ENCODE measurements around the gene TEX55. TPM values are rescaled to one million over a fixed set of nuclear protein-coding genes. Genes with fewer than 3 reads are reported as not detected.

TEX55 gene
- total and polyA plus RNA-seq, 2 experiments from 2014 or later = 0.17 TPM; not detected in 1

DNA sequence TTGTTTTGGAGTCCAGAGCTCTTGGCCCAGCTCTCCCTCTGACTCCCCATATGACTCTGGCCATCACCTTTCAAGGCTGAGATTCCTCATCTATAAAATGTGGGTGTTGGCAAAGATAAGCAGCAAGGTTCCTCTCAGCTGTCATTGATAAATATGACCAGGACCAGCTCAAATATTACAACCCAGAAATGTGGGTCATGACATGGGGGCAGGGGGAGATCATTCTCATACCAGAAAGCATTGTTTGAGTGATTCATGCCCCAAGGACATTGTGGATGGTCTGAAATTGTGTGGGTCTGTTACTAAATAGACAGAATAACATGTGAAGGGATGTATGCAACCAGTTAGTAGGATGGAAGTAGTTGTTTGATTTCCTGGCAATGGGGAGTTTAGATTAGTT, 41.3 kb downstream of the TEX55 start:
- peaks cover 3% of the 10 kb centered on the region; the same call in 1 of the 3 replicates for H3K4me1 Mint-ChIP-seq
- Histone ChIP-seq H3K4me2 (no peak overlapping the region), H3K27me3 (ENCODE audit: insufficient read depth) (no peaks in the 10 kb centered on the region), H3K27ac (ENCODE audit: low read depth) (no peak overlapping the region), H3K4me1 (ENCODE audit: insufficient read depth) (no peaks in the 10 kb centered on the region), H3K9me2 (ENCODE audit: insufficient read depth) (peaks cover 6% of the 10 kb centered on the region), H3F3A (replicated peaks; ENCODE audit: low read depth) (no peaks in the 10 kb centered on the region), H3K36me3 (ENCODE audit: insufficient read depth) (no peaks in the 10 kb centered on the region), H3K79me2 (replicated peaks; ENCODE audit: insufficient read depth) (no peaks in the 10 kb centered on the region), H4K20me1 (replicated peaks; ENCODE audit: insufficient read depth) (no peaks in the 10 kb centered on the region), H3K4me3 (no peak overlapping the region), H2AFZ (no peak overlapping the region)
- ATAC-seq (no peak), DNase-seq (ENCODE audit: low spot score) (no peak)
- H3K4me3 Mint-ChIP-seq = no peak overlapping the region
- no peak overlapping the region for H3K27ac Mint-ChIP-seq
- TF ChIP-seq EZH2 (IDR thresholded peaks at IDR 0.05; ENCODE audit: low read depth, unreplicated experiment) = no peak
- no peaks in the 10 kb centered on the region for H3K36me3 Mint-ChIP-seq (ENCODE audit: low read depth)
- no peaks in the 10 kb centered on the region for H3K9me3 Mint-ChIP-seq
- H3K27me3 Mint-ChIP-seq (ENCODE audit: insufficient read depth, low read depth, poor library complexity) = no peaks in the 10 kb centered on the region

DNA sequence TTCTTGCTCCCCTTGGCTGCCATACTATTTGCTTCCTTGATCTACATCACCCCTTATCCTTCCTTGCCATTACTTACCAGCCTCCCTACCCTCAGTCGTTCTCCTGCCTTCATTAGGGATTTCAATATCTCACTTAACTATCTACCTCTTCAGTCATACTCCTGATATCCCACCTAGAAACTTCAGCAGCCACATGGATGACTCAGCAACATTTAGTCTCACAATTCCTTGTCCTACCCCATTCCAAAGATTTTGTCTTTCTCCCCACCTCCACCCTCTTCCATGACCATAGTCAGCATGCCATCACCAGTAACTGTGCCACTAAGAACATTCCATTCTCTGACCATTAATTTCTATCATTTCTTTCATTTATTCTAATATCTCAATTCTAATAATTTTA, 45.8 kb downstream of the TEX55 start:
- no peaks in the 10 kb centered on the region for H3K36me3 ChIP-seq (ENCODE audit: insufficient read depth)
- no peaks in the 10 kb centered on the region for H3K4me1 ChIP-seq (ENCODE audit: insufficient read depth)
- Mint-ChIP-seq H3K4me1 (peaks cover 7% of the 10 kb centered on the region; the same call in 2 of the 3 replicates), H3K27ac (no peak overlapping the region), H3K4me3 (no peak overlapping the region), H3K27me3 (ENCODE audit: insufficient read depth, low read depth, poor library complexity) (no peaks in the 10 kb centered on the region), H3K9me3 (no peaks in the 10 kb centered on the region), H3K36me3 (ENCODE audit: low read depth) (no peaks in the 10 kb centered on the region)
- peaks cover 6% of the 10 kb centered on the region for H3K9me2 ChIP-seq (ENCODE audit: insufficient read depth)
- no peak overlapping the region for H2AFZ ChIP-seq
- no peak overlapping the region for H3K27ac ChIP-seq (ENCODE audit: low read depth)
- ATAC-seq (no peak), DNase-seq (ENCODE audit: low spot score) (no peak)
- H3F3A ChIP-seq (replicated peaks; ENCODE audit: low read depth) = no peaks in the 10 kb centered on the region
- H4K20me1 ChIP-seq (replicated peaks; ENCODE audit: insufficient read depth) = no peaks in the 10 kb centered on the region
- H3K79me2 ChIP-seq (replicated peaks; ENCODE audit: insufficient read depth) = no peaks in the 10 kb centered on the region
- no peak overlapping the region for H3K4me3 ChIP-seq
- no peak overlapping the region for H3K4me2 ChIP-seq
- no peak for TF ChIP-seq JUNB (IDR thresholded peaks at IDR 0.05; ENCODE audit: unreplicated experiment)
- TF ChIP-seq ZNF331 (CRISPR knock-in tag; IDR thresholded peaks at IDR 0.05; ENCODE audit: low read depth) = no peak
- TF ChIP-seq STAT1 (IDR thresholded peaks at IDR 0.05; ENCODE audit: unreplicated experiment) = no peak
- TF ChIP-seq, protein P1, sequence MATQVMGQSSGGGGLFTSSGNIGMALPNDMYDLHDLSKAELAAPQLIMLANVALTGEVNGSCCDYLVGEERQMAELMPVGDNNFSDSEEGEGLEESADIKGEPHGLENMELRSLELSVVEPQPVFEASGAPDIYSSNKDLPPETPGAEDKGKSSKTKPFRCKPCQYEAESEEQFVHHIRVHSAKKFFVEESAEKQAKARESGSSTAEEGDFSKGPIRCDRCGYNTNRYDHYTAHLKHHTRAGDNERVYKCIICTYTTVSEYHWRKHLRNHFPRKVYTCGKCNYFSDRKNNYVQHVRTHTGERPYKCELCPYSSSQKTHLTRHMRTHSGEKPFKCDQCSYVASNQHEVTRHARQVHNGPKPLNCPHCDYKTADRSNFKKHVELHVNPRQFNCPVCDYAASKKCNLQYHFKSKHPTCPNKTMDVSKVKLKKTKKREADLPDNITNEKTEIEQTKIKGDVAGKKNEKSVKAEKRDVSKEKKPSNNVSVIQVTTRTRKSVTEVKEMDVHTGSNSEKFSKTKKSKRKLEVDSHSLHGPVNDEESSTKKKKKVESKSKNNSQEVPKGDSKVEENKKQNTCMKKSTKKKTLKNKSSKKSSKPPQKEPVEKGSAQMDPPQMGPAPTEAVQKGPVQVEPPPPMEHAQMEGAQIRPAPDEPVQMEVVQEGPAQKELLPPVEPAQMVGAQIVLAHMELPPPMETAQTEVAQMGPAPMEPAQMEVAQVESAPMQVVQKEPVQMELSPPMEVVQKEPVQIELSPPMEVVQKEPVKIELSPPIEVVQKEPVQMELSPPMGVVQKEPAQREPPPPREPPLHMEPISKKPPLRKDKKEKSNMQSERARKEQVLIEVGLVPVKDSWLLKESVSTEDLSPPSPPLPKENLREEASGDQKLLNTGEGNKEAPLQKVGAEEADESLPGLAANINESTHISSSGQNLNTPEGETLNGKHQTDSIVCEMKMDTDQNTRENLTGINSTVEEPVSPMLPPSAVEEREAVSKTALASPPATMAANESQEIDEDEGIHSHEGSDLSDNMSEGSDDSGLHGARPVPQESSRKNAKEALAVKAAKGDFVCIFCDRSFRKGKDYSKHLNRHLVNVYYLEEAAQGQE (IDR thresholded peaks at IDR 0.05; ENCODE audit: unreplicated experiment) = no peak
- TF ChIP-seq, protein P2, sequence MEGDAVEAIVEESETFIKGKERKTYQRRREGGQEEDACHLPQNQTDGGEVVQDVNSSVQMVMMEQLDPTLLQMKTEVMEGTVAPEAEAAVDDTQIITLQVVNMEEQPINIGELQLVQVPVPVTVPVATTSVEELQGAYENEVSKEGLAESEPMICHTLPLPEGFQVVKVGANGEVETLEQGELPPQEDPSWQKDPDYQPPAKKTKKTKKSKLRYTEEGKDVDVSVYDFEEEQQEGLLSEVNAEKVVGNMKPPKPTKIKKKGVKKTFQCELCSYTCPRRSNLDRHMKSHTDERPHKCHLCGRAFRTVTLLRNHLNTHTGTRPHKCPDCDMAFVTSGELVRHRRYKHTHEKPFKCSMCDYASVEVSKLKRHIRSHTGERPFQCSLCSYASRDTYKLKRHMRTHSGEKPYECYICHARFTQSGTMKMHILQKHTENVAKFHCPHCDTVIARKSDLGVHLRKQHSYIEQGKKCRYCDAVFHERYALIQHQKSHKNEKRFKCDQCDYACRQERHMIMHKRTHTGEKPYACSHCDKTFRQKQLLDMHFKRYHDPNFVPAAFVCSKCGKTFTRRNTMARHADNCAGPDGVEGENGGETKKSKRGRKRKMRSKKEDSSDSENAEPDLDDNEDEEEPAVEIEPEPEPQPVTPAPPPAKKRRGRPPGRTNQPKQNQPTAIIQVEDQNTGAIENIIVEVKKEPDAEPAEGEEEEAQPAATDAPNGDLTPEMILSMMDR (conservative IDR thresholded peaks at IDR 0.05; ENCODE audit: low read depth in 2 of 2) = no peak
- no peak for TF ChIP-seq ZNF114 (CRISPR knock-in tag; IDR thresholded peaks at IDR 0.05)
- TF ChIP-seq, protein P3, sequence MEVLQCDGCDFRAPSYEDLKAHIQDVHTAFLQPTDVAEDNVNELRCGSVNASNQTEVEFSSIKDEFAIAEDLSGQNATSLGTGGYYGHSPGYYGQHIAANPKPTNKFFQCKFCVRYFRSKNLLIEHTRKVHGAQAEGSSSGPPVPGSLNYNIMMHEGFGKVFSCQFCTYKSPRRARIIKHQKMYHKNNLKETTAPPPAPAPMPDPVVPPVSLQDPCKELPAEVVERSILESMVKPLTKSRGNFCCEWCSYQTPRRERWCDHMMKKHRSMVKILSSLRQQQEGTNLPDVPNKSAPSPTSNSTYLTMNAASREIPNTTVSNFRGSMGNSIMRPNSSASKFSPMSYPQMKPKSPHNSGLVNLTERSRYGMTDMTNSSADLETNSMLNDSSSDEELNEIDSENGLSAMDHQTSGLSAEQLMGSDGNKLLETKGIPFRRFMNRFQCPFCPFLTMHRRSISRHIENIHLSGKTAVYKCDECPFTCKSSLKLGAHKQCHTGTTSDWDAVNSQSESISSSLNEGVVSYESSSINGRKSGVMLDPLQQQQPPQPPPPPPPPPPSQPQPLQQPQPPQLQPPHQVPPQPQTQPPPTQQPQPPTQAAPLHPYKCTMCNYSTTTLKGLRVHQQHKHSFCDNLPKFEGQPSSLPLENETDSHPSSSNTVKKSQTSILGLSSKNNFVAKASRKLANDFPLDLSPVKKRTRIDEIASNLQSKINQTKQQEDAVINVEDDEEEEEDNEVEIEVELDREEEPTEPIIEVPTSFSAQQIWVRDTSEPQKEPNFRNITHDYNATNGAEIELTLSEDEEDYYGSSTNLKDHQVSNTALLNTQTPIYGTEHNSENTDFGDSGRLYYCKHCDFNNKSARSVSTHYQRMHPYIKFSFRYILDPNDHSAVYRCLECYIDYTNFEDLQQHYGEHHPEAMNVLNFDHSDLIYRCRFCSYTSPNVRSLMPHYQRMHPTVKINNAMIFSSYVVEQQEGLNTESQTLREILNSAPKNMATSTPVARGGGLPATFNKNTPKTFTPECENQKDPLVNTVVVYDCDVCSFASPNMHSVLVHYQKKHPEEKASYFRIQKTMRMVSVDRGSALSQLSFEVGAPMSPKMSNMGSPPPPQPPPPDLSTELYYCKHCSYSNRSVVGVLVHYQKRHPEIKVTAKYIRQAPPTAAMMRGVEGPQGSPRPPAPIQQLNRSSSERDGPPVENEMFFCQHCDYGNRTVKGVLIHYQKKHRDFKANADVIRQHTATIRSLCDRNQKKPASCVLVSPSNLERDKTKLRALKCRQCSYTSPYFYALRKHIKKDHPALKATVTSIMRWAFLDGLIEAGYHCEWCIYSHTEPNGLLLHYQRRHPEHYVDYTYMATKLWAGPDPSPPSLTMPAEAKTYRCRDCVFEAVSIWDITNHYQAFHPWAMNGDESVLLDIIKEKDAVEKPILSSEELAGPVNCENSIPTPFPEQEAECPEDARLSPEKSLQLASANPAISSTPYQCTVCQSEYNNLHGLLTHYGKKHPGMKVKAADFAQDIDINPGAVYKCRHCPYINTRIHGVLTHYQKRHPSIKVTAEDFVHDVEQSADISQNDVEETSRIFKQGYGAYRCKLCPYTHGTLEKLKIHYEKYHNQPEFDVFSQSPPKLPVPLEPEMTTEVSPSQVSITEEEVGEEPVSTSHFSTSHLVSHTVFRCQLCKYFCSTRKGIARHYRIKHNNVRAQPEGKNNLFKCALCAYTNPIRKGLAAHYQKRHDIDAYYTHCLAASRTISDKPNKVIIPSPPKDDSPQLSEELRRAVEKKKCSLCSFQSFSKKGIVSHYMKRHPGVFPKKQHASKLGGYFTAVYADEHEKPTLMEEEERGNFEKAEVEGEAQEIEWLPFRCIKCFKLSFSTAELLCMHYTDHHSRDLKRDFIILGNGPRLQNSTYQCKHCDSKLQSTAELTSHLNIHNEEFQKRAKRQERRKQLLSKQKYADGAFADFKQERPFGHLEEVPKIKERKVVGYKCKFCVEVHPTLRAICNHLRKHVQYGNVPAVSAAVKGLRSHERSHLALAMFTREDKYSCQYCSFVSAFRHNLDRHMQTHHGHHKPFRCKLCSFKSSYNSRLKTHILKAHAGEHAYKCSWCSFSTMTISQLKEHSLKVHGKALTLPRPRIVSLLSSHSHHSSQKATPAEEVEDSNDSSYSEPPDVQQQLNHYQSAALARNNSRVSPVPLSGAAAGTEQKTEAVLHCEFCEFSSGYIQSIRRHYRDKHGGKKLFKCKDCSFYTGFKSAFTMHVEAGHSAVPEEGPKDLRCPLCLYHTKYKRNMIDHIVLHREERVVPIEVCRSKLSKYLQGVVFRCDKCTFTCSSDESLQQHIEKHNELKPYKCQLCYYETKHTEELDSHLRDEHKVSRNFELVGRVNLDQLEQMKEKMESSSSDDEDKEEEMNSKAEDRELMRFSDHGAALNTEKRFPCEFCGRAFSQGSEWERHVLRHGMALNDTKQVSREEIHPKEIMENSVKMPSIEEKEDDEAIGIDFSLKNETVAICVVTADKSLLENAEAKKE (CRISPR knock-in tag; IDR thresholded peaks at IDR 0.05) = no peak
- TF ChIP-seq POLR2AphosphoS5 (IDR thresholded peaks at IDR 0.05; ENCODE audit: low read depth) = no peak
- TF ChIP-seq CREB1 (CRISPR knock-in tag; IDR thresholded peaks at IDR 0.05; ENCODE audit: low read depth) = no peak
- no peak for TF ChIP-seq EZH2phosphoT487 (IDR thresholded peaks at IDR 0.05; ENCODE audit: unreplicated experiment)
- no peak for TF ChIP-seq EZH2 (IDR thresholded peaks at IDR 0.05; ENCODE audit: low read depth, unreplicated experiment)
- no peak for TF ChIP-seq NANOG (IDR thresholded peaks at IDR 0.05; ENCODE audit: borderline replicate concordance)
- H3K27me3 ChIP-seq (ENCODE audit: insufficient read depth) = no peaks in the 10 kb centered on the region

Measured in GM23338 (cell line).